Dendritic cell treated with granulocyte-macrophage colony-stimulating factor and Interleukin-4, amounts not matched to agents 40 ng/mL and 50 ng/mL, for 4 days (primary cell): ENCODE measurements around the gene ERN1.

Experiments
- H3K27ac Mint-ChIP-seq: one replicate; pipeline ENCODE4 v1.8.0; 2022; ENCODE audit warnings: mild to moderate bottlenecking, mixed read lengths
- H3K27me3 Mint-ChIP-seq: one replicate; pipeline ENCODE4 v1.8.0; 2022; ENCODE audit warnings: mild to moderate bottlenecking, mixed read lengths
- H3K36me3 Mint-ChIP-seq: one replicate; pipeline ENCODE4 v1.8.0; 2022; ENCODE audit warnings: low read depth, mixed read lengths
- H3K4me1 Mint-ChIP-seq: one replicate; pipeline ENCODE4 v1.8.0; 2022; ENCODE audit warnings: low read depth, mixed read lengths
- H3K4me3 Mint-ChIP-seq: one replicate; pipeline ENCODE4 v1.8.0; 2022; ENCODE audit warnings: mild to moderate bottlenecking, moderate library complexity, mixed read lengths
- H3K9me3 Mint-ChIP-seq: one replicate; pipeline ENCODE4 v1.8.0; 2022; ENCODE audit warnings: mixed read lengths
- intact Hi-C: fragments of 100-400 bp; cut with micrococcal nuclease; formaldehyde crosslinking; loops from one replicate; pipeline ENCODE4 v1.15.0; 2022

ERN1 gene

DNA sequence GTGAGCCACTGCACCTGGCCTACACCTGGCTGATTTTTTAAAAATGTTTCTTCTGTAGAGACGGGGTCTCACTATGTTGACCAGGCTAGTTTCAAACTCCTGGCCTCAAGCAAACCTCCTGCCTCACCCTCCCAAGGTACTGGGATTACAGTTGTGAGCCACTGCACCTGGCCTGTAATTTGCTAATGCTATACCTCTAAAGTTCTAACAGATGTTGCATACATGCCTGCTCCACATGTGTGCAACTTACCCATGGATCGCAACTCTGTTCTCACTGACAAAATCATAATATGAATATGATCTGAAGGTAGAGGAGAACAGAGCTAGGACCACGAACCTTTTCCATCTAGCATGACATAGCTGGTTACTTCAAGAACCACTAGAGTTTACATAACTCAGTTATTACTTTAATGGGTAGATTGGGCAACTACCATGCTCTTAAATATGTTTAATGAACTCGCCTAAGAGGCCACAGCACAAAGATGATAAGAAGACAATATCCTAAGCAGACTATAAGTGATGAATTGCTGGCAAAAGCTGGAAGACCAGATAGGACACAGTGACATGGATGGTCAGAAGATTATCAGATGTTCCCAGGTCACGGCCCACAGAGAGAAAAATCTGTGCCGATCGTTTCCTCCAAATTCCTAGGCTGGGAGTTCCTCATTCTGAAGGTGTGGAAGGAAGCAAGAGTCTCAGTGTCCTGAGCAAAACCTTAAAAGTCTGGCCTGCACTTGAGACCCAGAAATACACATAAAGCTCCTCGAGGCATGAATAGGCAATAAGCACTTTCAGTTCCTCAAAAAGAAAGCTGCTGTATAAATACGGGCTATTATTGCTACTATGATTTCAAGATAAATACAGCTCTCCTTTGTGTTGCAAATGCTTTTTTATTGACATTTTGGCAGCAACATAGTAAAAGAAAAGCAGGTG is 55.9 kb downstream of the ERN1 start:
- Mint-ChIP-seq H3K27me3 (no peaks in the 10 kb centered on the region), H3K4me3 (no peak overlapping the region), H3K9me3 (peaks cover 16% of the 10 kb centered on the region), H3K36me3 (peaks cover 55% of the 10 kb centered on the region), H3K4me1 (peaks cover 42% of the 10 kb centered on the region), H3K27ac (peak overlapping the region; percentile 70)
- intact Hi-C loops, result loop anchor here (2.0 kb wide), 1 partner anchor 55 kb away; no protein-coding TSS in a partner anchor

DNA sequence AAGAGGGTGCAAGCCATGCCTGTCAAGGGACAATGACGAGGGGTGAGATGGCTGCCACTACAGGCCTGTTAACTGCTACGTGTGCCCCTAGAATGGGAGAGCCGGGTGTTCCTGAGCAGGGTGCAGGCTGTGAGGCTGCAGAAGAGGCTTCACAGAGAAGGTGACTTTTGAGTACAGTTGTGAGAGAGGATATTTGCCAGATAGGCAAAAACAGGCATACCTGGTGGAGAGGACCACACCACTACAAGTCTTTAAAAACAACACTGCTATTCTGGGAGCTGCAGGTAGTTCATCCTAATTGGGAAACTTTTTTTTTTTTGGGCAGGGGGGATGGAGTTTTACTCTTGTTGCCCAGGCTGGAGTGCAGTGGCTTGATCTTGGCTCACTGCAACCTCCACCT is 58.8 kb downstream of the ERN1 start:
- intact Hi-C loops, result no loop called here
- Mint-ChIP-seq H3K4me3 (no peak overlapping the region), H3K36me3 (peaks cover 66% of the 10 kb centered on the region), H3K4me1 (peaks cover 44% of the 10 kb centered on the region), H3K27ac (no peak overlapping the region), H3K9me3 (peaks cover 25% of the 10 kb centered on the region), H3K27me3 (no peaks in the 10 kb centered on the region)

DNA sequence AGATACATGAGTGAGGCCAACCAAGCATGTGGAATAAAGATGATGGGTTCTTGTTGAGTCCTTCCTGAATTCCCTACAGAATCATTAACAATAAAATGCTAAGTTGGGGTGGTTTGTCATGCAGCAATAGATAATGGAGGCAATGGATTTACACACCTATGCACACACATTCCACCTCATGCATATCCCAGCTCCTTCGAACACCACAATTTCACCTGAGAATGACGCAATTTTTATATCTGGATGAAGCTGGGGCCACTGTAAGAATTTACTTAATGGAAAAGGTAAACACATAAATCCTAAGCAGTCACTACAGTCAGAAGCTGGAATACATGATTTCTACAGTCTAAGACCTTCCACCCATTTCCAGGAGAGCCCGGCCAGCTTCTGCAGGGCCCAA is 59.7 kb downstream of the ERN1 start:
- Mint-ChIP-seq H3K9me3 (peaks cover 25% of the 10 kb centered on the region), H3K4me3 (no peak overlapping the region), H3K36me3 (peaks cover 75% of the 10 kb centered on the region), H3K27ac (no peak overlapping the region), H3K4me1 (peaks cover 35% of the 10 kb centered on the region), H3K27me3 (no peaks in the 10 kb centered on the region)
- intact Hi-C loops, result no loop called here

DNA sequence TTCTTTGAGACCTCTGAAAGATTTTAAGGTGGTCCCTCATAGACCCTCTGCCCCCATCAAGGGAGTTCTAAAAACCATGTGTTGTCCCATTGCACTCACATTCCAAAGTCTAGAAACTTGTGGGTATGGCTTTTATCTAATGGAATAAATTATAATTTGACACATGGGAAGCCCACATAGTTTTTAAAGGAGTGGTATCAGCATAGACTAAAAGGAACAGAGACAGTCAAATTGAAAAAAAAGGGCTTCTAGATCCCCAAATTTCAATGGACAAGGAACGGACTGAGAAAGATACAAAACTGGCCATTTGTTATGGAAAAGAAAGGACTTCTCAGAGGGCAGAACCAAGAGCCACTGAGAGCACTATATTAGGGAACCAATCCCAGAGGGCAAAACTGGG is 60.8 kb downstream of the ERN1 start:
- Mint-ChIP-seq H3K27ac (no peak overlapping the region), H3K36me3 (peaks cover 85% of the 10 kb centered on the region), H3K4me3 (no peak overlapping the region), H3K27me3 (no peaks in the 10 kb centered on the region), H3K4me1 (peaks cover 36% of the 10 kb centered on the region), H3K9me3 (peaks cover 25% of the 10 kb centered on the region)
- intact Hi-C loops, result no loop called here

DNA sequence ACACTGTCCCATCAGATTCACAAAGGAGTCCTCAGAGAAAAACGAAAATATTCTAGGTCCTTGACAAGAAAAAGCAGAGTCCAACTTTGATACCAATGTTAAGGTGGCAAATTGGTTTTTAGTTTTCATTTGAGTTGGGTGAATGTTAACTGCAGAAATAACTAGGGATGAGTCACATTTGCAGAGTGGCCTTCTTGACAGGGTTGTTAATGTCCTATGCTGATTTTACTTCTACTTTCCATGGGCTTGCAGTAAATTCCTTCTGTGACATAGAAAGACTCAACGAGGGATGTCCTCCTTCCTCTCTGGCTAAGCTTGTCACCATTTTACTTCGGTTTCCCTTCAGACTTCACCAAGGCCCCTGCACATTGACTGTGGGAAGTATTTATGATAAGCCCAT is 62.3 kb downstream of the ERN1 start:
- peak overlapping the region; percentile 9 for H3K27ac Mint-ChIP-seq
- peaks cover 25% of the 10 kb centered on the region for H3K9me3 Mint-ChIP-seq
- intact Hi-C loops, result no loop called here
- peaks cover 45% of the 10 kb centered on the region for H3K4me1 Mint-ChIP-seq
- no peak overlapping the region for H3K4me3 Mint-ChIP-seq
- H3K36me3 Mint-ChIP-seq, result peaks cover 95% of the 10 kb centered on the region
- H3K27me3 Mint-ChIP-seq, result no peaks in the 10 kb centered on the region

DNA sequence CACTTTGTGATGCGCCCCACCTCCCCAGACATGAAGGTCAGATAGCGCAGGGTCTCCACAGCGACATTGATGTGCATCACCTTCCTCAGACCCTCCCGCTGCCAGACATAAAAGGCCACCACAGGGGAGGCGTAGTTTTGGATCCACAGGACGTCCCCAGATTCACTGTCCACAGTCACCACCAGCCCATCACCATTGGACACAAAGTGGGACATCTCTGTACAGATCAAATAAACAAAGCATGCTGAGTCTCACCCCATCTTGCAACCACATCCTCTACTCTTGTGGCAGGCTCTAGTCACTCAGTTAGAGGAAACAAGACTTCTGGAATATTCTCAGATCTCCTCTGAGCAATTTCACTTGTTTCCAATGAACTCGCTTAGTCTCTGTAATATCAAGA is 63.2 kb downstream of the ERN1 start:
- peaks cover 53% of the 10 kb centered on the region for H3K4me1 Mint-ChIP-seq
- no peaks in the 10 kb centered on the region for H3K27me3 Mint-ChIP-seq
- intact Hi-C loops, result no loop called here
- peak overlapping the region; percentile 9 for H3K27ac Mint-ChIP-seq
- H3K9me3 Mint-ChIP-seq, result peaks cover 25% of the 10 kb centered on the region
- H3K36me3 Mint-ChIP-seq, result peaks cover 91% of the 10 kb centered on the region
- no peak overlapping the region for H3K4me3 Mint-ChIP-seq

DNA sequence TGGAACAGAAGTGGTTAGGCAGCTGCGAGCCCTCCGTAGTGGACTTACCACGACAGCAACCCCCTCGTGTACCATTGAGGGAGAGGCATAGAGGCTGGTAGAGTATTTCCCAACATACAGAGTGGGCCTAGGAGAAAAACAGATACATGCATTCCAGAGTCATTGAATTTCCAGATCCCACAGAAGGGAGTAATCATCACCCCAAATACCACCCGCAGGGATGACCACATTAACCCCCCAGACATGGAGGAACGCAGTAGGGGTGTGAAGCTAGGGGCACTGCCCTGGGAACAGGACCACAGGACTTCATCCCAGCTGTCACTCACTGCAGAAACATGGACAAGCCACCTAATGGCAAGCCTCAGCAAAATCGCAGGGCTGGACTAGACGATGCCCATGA is 64.8 kb downstream of the ERN1 start:
- H3K9me3 Mint-ChIP-seq, result peaks cover 20% of the 10 kb centered on the region
- peaks cover 81% of the 10 kb centered on the region for H3K36me3 Mint-ChIP-seq
- no peak overlapping the region for H3K4me3 Mint-ChIP-seq
- intact Hi-C loops, result no loop called here
- peak overlapping the region; percentile 64 for H3K27ac Mint-ChIP-seq
- peaks cover 69% of the 10 kb centered on the region for H3K4me1 Mint-ChIP-seq
- no peaks in the 10 kb centered on the region for H3K27me3 Mint-ChIP-seq

DNA sequence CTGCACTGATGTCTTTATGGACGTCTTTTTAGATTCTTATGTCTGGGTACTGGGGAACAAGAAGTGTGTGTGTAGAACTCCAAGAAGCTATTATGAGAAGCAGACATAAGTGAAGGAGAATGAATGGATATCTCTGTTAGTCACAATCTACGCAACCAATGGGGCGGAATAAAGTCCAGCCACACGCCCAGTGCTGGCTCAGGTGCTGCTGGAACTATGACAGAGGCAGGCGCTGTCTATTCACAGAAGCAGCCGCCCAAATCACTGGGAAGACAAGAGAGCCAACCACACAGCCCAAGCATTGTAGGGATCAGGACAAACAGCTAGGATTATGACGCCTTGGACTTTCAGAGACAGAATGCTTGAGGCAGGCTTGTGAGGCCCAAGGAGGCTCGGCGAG is 65.6 kb downstream of the ERN1 start:
- intact Hi-C loops, result no loop called here
- peak overlapping the region; percentile 64 for H3K27ac Mint-ChIP-seq
- H3K27me3 Mint-ChIP-seq, result no peaks in the 10 kb centered on the region
- no peak overlapping the region for H3K4me3 Mint-ChIP-seq
- peaks cover 12% of the 10 kb centered on the region for H3K9me3 Mint-ChIP-seq
- H3K4me1 Mint-ChIP-seq, result peaks cover 77% of the 10 kb centered on the region
- H3K36me3 Mint-ChIP-seq, result peaks cover 81% of the 10 kb centered on the region

DNA sequence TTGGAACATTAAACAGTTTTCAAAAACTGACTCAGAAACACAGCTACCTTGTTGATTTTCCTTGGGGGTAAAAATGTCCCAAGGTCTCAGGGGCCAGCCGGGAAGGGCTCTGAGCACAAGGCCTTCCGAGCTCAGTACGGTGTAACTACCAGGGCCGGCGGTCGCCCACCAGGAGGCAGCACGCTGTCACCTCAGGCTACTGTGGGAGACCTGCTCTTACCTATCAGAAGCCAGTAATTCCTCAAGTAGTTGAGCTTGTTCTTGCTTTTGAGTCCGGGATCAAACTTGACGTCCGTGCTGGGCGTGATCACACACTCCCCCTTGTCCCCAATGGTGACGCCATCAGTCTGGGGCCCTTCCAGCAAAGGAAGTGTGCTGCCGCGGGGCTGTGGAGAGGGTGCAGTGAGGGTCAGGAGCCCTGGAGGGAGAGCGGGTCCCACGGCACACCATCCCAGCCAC is 66.1 kb downstream of the ERN1 start:
- intact Hi-C loops, result loop anchor here (2.0 kb wide), 1 partner anchor 67 kb away; the partner anchor contains the start of gene ERN1
- H3K27ac Mint-ChIP-seq, result peak overlapping the region; percentile 64
- H3K4me1 Mint-ChIP-seq, result peaks cover 80% of the 10 kb centered on the region
- no peak overlapping the region for H3K4me3 Mint-ChIP-seq
- peaks cover 6% of the 10 kb centered on the region for H3K9me3 Mint-ChIP-seq
- peaks cover 81% of the 10 kb centered on the region for H3K36me3 Mint-ChIP-seq
- H3K27me3 Mint-ChIP-seq, result no peaks in the 10 kb centered on the region

DNA sequence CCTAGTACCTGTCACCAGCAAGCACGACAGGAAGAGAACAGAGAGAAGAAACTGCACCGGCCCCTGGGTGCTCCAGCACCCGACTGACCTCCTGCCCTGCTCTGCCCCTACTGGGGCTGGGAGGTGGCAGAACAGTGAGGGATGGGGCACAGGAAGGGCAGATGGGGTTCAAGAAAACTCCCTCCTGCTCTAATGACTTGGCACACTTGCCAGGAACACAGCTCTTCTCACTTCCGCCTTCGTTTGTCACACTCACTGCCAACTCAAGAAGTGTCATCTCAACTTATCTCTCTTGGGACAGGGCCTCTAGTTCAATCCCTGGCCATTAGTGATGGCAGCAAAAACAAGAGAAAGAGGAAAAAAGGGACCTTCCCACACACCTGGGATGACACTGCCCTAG is 66.9 kb downstream of the ERN1 start:
- Mint-ChIP-seq H3K4me1 (peaks cover 75% of the 10 kb centered on the region), H3K9me3 (no peaks in the 10 kb centered on the region), H3K27me3 (no peaks in the 10 kb centered on the region), H3K4me3 (peak overlapping the region; percentile 2), H3K27ac (peak overlapping the region; percentile 64), H3K36me3 (peaks cover 79% of the 10 kb centered on the region)
- intact Hi-C loops, result loop anchor here (2.0 kb wide), 1 partner anchor 68 kb away; the partner anchor contains the start of gene ERN1

DNA sequence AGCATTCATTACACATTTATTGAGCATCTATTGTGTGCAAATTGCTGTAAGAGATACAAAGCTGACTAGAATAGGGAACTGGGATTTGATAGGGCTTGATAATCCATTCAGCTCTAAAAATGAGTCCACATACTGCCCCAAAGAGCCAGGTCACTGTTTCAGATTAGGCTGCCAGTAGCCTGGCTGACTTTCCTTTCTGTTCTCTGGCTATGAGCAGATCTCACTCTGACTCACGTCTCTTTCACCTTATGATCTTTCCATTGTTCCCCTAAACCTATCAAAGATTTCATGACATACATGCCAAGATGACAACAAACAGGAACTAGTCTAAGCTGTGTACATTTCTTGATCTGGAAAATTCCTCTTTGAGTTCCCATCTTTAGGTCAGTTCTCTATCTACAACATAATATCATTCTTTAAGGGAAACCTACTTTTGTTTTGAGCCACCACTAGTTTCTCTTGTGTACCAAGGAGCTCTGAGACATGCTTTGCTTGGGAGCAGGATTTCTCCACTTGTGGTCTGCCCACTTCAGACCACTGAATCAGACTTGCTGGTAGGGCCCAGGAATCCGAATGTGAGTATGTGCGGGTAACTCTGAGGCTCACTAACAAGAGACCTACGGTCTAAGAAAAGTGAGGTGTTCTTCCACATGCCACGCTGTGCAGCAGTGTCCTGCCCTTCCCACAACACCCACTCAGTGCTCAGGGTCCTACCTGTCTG is 68.6 kb downstream of the ERN1 start:
- H3K9me3 Mint-ChIP-seq, result no peaks in the 10 kb centered on the region
- peak overlapping the region; percentile 64 for H3K27ac Mint-ChIP-seq
- H3K4me1 Mint-ChIP-seq, result peaks cover 59% of the 10 kb centered on the region
- no peak overlapping the region for H3K4me3 Mint-ChIP-seq
- H3K27me3 Mint-ChIP-seq, result no peaks in the 10 kb centered on the region
- H3K36me3 Mint-ChIP-seq, result peaks cover 76% of the 10 kb centered on the region
- intact Hi-C loops, result no loop called here

DNA sequence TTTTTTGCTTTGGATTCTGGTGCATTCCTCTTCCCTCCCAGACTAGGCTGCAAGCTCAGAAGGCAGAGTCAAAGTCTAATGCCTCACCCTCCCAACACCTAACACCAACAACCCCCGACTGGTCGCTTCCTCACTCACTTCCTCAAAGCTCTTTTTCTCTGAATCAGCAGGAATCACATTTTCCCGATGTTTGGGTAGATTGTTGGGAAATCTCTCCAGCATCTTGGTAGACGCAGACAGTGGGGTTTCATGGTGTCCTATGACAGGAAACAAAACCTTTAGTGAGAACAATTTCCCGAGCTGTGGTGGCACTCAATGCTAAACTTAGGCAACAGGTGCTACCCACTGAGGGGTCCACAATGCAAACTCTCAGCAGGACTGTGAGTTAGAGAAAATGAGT is 69.6 kb downstream of the ERN1 start:
- Mint-ChIP-seq H3K4me1 (peaks cover 57% of the 10 kb centered on the region), H3K27me3 (no peaks in the 10 kb centered on the region), H3K9me3 (no peaks in the 10 kb centered on the region), H3K4me3 (no peak overlapping the region), H3K36me3 (peaks cover 76% of the 10 kb centered on the region), H3K27ac (peak overlapping the region; percentile 31)
- intact Hi-C loops, result no loop called here

DNA sequence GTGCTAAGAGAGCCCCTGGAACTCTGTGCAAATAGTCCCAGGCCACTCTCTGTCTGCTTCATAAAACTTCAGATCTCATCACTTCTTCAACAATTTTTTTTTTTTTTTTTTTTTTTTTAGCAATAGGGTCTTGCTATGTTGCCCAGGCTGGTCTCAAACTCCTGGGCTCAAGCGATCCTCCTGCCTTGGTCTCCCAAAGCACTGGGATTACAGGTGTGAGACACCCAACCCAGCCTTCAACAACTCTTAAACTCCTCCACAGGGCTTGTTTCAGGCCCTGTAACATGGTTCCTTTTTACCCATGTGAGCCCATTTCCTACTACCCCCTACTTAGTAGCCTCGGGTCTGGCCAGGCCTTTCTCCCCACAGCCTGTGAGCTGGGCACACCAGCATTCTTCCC is 70.2 kb downstream of the ERN1 start:
- intact Hi-C loops, result no loop called here
- Mint-ChIP-seq H3K27me3 (no peaks in the 10 kb centered on the region), H3K4me3 (no peak overlapping the region), H3K36me3 (peaks cover 76% of the 10 kb centered on the region), H3K4me1 (peaks cover 56% of the 10 kb centered on the region), H3K9me3 (no peaks in the 10 kb centered on the region), H3K27ac (peak overlapping the region; percentile 31)

DNA sequence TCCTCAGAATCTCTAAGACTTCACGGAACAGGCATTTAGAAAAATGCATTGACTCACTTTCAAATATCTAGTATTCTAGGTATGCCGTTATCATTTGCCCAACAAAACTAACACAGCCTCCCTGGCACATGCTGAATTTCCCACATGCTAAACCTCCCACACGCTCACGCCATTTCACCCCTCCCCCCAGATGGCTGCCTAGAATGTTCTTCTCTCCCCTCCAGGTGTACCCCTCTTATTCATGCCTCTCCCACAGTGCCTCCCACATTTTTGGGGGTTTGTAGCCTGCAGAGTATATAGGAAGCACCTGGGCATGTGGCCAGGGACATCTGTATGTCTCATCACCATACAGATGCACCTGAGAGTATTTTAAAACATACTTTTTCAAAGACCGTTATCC is 71.3 kb downstream of the ERN1 start:
- Mint-ChIP-seq H3K9me3 (no peaks in the 10 kb centered on the region), H3K4me1 (peaks cover 45% of the 10 kb centered on the region), H3K36me3 (peaks cover 76% of the 10 kb centered on the region), H3K27me3 (no peaks in the 10 kb centered on the region), H3K4me3 (no peak overlapping the region), H3K27ac (no peak overlapping the region)
- intact Hi-C loops, result no loop called here
